ENCODE measurements around the gene DUSP16. TPM values are rescaled to one million over a fixed set of nuclear protein-coding genes. Genes with fewer than 3 reads are reported as not detected.
"Not testable (repeated sequence)": the region's sequence is repeated elsewhere in the genome, so short reads cannot be mapped to it uniquely, and the experiment has no call there.

The DUSP16 gene
- total RNA-seq, 1 donor from 2014 or later = 9.6 TPM

GRCh38 chr12:12546314-12546772 lies 16.3 kb downstream of the DUSP16 start:
- no peak for DNase-seq (ENCODE audit: low read depth, low spot score)

- DNase-seq (ENCODE audit: low read depth, low spot score) = no peak
Measured at GRCh38 chr12:12543959-12544358, 18.7 kb downstream of the DUSP16 start.

DNA sequence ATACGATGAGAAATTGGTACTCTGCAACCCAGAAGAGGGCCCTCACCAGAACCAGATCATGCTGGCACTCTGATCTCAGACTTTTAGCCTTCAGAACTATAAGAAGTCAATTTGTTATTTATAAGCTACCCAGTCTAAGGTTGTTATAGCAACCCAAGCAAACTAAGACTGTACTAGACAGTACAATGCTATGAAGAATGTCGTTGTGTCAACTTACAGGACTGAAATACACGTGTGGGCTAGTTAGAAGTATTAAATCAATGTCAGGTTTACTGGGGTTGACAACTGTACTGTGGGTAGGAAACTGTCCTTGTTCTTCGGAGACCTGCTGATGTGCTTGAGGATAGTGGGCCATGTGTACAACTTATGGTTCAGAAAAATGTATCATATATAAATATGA lies 19.7 kb downstream of the DUSP16 start:
- DNase-seq (ENCODE audit: low read depth, low spot score) = no peak

- DNase-seq (ENCODE audit: low read depth, low spot score) = no peak
Measured at GRCh38 chr12:12542286-12542685, 20.4 kb downstream of the DUSP16 start.

GRCh38 chr12:12541782-12542181 lies 20.9 kb downstream of the DUSP16 start:
- no peak for DNase-seq (ENCODE audit: low read depth, low spot score)

DNA sequence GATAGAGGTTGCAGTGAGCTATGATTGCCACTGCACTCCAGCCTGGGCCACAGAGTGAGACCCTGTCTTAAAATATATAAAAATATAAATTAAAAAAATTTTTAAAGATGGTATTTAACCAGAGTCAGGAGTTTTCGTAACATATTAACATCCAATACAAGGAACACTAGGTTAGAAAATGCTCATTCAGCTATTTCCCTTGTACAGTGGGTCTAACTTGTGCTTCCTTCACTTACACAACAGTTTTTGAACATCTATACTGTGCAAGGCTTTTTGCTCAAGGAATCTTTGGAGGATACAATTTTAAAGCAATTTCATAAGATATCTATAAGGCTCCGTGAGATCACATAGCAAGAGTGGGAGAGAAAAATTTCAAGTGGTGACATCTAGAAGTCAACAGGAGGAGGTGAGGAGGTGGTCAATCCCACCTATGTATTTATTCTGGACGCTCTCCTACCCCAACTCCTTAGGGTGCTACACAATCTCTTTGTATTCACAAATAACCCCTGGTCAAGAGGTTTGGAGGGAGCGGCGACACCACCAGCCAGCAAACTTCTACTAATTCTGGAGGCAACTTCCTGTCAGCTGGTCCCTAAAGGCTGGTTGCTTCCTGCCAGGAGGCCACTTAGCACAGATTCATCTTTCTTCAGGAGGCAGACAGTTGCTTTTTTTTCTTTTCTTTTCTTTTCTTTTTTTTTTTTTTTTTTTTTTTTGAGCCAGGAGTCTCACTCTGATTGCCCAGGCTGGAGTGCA lies 22.2 kb downstream of the DUSP16 start:
- no peak for DNase-seq (ENCODE audit: low read depth, low spot score)

DNA sequence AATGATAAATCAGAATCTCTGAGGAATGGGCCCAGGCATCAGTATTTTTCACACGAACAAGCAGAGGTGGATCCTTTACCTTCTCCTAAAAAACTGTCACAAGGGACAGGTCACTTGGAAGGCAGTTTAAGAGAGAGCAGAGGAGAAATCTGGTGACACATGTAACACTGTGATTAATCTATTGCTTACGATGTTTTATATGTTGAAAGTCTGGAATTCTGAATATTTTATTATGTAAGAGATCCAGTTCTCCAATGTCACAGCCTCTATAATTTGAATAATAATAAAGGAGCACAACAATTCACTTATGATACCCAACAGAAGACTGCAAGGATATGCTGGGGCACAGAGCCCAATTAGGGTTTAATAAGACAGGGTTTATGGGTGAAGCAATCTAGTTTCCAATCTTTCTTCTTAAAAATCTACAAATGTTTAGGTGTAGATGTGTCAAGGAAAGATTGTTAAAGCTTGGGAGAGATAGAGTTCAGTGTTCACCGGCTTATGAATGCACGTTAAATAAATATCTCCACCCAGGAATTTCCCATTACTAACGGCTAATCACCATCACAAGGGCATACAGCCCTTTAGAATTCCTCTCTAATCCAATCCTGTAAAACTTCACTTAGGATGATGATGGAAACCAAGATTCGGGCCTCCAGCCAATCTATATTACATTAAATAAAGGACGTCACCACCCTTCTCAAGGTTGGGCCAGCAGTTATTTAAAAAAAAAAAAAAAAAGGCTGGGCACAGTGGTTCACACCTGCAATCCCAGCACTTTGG lies 23.4 kb downstream of the DUSP16 start:
- no peak for DNase-seq (ENCODE audit: low read depth, low spot score)

DNA sequence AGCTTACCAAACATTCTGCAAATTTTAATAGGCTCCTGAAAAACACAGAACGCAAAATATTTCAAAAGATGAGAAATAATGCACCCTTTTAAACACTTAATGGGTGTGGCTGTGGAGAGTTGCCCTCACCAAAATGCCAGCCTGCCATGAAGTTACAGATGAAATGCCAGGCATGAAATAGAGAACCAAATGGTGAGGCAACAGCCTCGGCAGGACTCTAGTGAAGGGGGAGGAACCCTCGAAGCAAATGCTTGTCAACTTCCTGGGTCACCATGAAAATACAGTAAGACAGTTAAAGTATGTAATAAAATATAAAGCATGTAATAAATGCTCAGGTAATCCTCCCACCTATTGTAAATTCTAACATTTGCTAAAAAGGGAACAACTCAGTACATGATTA lies 24.1 kb downstream of the DUSP16 start:
- no peak for DNase-seq (ENCODE audit: low read depth, low spot score)

DNA sequence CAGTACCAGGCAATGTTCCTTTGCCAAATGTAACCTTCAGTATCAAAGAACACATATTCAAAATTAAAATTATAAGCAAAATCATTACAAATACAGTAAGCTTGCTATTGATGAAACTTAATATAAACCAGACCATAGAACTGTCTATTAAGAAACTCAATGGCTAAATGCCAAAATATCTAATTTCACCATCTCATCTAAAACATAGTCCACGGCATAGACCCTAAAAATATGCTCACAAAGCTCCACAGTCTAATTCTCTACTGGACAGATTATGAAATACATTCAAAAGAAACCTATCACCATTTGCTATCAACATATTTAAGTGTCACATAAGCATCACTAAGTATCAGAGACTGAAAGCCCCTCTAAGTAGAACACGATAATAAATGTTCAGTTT lies 25.2 kb downstream of the DUSP16 start:
- no peak for DNase-seq (ENCODE audit: low read depth, low spot score)

DNA sequence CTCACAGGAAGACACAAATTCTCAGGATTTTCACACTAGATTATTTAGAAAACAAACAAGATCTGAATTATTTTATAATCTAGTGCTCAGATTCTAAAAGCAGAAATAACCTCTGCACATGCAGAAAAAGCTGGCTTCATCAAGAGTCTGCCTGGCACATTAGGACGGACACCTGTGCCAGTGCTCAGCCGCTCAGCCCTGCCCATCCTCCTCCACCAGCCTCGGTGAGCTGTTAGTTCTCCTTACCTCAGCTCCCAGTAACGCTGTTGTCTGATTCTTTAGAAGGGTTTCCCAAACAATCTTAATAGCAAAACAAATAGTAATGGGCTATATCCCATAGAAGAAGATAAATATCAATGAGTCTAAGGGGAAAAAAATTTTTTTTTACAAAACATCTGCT lies 27.7 kb downstream of the DUSP16 start:
- DNase-seq (ENCODE audit: low read depth, low spot score) = no peak

GRCh38 chr12:12534166-12534866 lies 28.3 kb downstream of the DUSP16 start:
- DNase-seq (ENCODE audit: low read depth, low spot score) = no peak

DNA sequence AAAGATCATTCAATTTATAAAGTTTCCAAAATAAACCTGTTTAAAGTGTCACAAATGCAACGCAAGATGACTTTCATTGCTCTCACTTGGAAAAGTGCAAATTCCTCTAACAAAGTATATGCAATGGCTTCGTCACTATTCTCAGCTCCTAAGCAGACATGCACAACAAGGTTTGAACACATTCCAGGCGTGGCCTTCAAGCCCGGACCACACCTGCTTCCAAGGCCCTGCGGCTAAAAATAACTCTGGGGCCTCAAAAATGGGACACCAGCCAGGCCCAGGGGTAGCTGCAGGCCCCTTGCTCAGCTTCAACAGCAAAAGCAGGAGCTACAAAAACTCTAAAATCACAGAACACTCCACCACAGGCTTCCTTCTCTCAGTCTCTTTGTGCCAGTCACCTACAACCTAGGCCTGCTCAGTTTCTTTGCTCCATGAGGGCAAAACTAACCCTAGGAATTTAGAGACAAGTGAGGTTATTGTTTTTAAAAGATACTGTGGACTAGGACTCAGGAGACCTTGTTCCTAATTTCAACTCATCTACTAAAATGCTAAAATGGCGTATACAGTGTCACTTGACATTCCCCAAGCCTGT lies 29.3 kb downstream of the DUSP16 start:
- no peak for DNase-seq (ENCODE audit: low read depth, low spot score)

- DNase-seq (ENCODE audit: low read depth, low spot score) = no peak
Measured at GRCh38 chr12:12531194-12531593, 31.5 kb downstream of the DUSP16 start.

GRCh38 chr12:12529783-12530421 lies 32.8 kb downstream of the DUSP16 start:
- no peak for DNase-seq (ENCODE audit: low read depth, low spot score)

DNA sequence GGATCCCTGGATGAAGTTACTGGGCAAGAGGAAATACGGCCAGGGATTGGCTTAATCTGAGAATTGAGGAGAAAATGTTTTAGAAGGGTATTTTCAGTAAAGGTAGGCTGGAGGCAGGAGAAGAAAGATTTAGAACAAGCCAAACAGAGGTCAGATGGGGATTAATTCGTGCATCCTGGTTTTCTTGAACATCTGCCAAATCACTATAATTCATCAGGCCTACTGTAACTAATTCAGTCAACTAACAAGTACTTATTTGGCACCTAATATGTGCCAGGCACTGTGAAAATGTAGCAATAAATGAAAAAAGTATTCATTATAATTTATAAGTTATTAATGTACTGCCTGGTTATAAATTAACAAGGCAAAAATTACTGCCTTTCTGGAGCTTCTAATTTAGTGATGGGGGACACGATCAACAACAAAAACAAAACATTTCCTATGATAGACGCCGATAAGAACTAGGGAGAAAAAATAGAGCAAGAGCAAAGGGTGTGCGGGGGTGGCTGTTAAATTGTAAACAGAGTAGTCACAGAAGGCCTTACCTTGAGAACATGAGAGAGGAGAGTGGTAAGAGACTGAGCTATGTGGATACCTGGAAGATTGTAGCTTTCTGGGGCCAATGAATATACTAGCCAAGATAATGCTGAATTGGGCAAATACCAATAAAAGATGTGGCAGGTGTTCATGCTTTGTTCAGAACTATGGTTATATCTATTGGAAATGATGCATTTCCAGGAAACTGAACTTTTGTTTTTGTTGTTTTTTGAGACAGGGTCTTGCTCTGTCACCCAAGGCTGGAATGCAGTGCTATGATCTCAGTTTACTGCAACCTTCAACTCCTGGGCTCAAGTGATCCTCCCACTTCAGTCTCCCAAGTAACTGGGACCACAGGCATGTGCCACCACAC lies 34.0 kb downstream of the DUSP16 start:
- DNase-seq (ENCODE audit: low read depth, low spot score) = no peak

GRCh38 chr12:12527820-12528296 lies 34.8 kb downstream of the DUSP16 start:
- DNase-seq (ENCODE audit: low read depth, low spot score) = no peak

DNA sequence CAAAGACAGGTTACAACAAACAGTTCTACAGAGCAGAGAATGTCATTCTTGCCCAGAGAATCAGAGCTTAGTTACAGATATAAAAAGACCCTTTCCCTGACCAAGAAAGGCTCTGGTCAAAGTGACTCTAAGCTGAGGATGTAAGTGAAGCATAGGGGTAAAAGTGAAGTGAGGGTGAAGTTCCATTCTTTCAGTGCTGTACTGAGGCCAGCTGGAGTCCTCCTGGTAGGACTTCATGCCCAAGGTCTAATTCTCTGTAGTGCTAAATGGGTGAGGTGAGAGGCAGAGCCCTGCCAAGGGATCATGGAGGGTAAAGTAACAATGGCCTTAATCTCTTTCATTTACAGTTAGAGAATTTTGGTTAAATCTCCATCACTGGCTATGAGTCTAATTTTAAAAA lies 38.5 kb downstream of the DUSP16 start:
- no peak for DNase-seq (ENCODE audit: low read depth, low spot score)

- no peak for DNase-seq (ENCODE audit: low read depth, low spot score)
Measured at GRCh38 chr12:12523229-12523628, 39.4 kb downstream of the DUSP16 start.

GRCh38 chr12:12522657-12523056 lies 40.0 kb downstream of the DUSP16 start:
- DNase-seq (ENCODE audit: low read depth, low spot score) = not testable (repeated sequence)

DNA sequence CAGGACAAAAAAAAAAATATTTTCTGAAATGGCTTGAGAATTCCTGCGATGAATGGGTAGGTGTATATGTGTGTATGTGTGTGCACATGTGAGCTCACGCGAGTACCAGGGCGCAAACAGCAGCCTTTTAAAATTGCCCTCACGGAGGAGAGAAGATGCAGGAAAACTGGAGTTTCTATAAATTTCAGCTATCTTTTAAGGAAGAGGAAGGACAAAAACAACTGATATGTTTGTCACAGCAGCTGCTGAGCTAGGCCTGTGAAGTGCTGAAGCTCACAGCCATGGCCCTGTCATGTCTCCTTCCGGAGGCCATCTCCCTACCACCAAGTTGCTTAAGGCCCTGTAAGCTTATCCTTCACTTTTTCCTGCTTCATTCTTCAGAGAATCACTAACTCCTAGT lies 40.8 kb downstream of the DUSP16 start:
- DNase-seq (ENCODE audit: low read depth, low spot score) = no peak

Measured in pulmonary artery endothelial cell (primary cell).